ENCODE results near the gene KRTAP4-3. TPM values are rescaled to one million over a fixed set of nuclear protein-coding genes. Genes with fewer than 3 reads are reported as not detected.
"Not testable (repeated sequence)": the region's sequence is repeated elsewhere in the genome, so short reads cannot be mapped to it uniquely, and the experiment has no call there.

Gene KRTAP4-3
- total RNA-seq, 1 experiment from 2014 or later, result not detected

DNA sequence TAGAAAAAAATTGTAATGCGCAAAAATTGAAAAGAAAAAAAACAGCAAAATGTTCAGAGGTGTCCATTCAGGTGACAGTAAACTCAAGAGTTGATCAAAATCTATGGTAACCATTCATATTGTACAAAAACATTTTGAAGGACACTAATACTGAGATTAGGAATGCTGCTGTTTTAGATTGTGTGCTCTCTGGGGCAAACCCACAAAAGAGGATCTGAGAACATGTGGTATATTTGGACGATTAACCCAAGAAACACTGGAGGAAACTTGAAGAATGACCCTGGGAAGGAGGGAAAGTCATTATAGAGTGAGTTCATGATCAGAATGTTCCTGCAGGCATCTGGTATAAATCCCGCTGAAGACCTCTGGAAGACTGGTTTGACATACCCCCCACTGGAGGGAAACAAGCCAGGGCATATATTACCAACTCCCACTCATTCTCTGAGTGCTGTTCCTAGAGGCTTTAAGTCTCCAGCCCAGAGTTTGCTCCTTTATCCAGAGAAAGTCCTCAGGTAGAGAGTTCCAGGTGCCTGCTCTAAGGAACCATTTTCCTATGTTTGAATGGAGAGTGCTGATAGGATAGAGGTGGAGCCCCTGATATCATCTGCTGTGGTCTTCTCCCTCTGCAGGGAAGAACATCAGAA is 8.8 kb upstream of the KRTAP4-3 start:
- H3K27me3 ChIP-seq (ENCODE audit: control insufficient read depth, insufficient read depth, low read length), result no peaks in the 10 kb centered on the region; the same call in 1 of the 2 replicates
- no peaks in the 10 kb centered on the region for H3K36me3 ChIP-seq (replicated peaks; ENCODE audit: control insufficient read depth, insufficient read depth, low read length)
- no peak for DNase-seq
- H3K4me3 ChIP-seq (ENCODE audit: insufficient read depth, low read depth, low read length), result no peak overlapping the region

DNA sequence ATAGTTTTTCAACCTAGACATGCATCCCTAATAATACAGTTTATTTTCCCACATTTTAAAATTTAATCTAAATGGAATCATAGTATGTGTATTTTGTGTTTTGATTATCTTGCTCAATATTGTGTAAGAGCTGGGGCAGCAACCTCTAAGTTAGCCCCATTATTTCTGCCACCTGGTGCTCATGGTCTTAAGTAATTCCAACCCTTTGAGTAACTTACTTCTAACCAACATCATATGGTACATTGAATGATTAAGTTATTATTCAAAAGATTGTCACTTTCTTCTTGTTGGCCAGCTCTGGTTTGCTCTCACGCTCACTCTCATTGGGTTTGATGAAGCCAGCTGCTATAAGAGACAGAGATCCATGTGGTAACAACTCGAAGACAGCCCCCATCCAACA is 3.9 kb upstream of the KRTAP4-3 start:
- DNase-seq, result no peak
- Histone ChIP-seq H3K27me3 (ENCODE audit: control insufficient read depth, insufficient read depth, low read length) (no peaks in the 10 kb centered on the region; the same call in 1 of the 2 replicates), H3K36me3 (replicated peaks; ENCODE audit: control insufficient read depth, insufficient read depth, low read length) (no peaks in the 10 kb centered on the region), H3K4me3 (ENCODE audit: insufficient read depth, low read depth, low read length) (no peak overlapping the region)

DNA sequence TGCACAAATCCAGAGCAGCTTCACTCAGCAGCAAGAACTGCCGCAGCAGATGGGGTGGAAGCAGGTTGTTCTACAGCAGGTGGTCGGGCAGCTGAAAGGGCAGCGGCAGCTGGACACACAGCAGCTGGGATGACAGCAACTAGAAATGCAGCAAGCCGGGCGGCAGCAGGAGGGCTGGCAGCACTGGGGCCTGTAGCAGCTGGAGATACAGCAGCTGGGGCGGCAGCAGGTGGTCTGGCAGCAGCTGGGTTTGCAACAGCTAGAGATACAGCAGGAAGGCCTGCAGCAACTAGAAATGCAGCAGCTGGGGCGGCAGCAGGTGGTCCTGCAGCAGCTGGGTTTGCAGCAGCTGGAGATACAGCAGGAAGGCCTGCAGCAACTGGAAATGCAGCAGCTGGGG is 460 bp downstream of the KRTAP4-3 start:
- no peak for DNase-seq
- Histone ChIP-seq H3K36me3 (replicated peaks; ENCODE audit: control insufficient read depth, insufficient read depth, low read length) (no peaks in the 10 kb centered on the region), H3K27me3 (ENCODE audit: control insufficient read depth, insufficient read depth, low read length) (no peaks in the 10 kb centered on the region), H3K4me3 (ENCODE audit: insufficient read depth, low read depth, low read length) (no peak overlapping the region)

DNA sequence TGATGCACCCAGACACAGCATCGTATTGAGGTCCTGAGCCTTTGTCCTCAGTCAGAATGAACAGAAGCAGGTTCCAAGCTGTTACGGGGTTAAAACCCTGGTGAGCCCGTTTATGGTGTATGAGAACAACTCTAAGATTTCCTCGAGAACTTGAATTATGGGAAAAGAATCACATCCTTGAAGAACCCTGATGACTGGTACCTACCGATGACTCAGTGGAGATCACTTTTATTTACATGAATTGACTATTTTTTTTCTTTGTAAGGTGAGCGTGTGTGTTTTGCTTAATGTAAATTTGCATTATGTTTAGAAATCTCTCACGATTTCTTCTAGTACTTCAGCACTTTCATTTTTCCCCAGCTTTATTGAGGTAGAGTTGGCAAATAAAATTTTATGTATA is 4.2 kb downstream of the KRTAP4-3 start:
- no peak for DNase-seq
- Histone ChIP-seq H3K36me3 (replicated peaks; ENCODE audit: control insufficient read depth, insufficient read depth, low read length) (no peaks in the 10 kb centered on the region), H3K27me3 (ENCODE audit: control insufficient read depth, insufficient read depth, low read length) (no peaks in the 10 kb centered on the region), H3K4me3 (ENCODE audit: insufficient read depth, low read depth, low read length) (no peak overlapping the region)

DNA sequence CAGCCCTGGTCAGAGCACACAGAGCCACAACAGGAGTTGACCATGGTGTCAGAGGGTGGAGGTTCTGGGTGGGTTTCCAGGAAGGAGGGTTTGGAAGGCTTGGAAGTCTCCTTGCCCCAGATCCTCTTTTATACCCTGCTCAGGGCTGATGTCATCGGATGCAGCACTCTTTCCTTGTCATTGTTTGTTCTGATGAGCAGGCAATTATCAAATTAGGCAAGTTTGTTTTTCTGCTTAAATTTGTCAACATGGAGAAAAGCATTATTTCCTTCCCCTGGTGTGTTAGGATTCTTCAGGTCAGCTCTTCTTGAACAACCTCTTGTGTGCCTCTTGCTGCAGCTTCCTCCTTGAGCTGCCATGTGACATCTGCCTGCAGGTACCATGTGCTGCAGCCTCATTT is 7.4 kb downstream of the KRTAP4-3 start, which contains the start of gene KRTAP4-4:
Gene KRTAP4-4 (minus strand): TSS at position 101 of the 400 bp plus-strand sequence. CDS start 57 bp downstream, at position 44.
- Histone ChIP-seq H3K4me3 (ENCODE audit: insufficient read depth, low read depth, low read length) (no peak within 1 kb of the TSS), H3K27me3 (ENCODE audit: control insufficient read depth, insufficient read depth, low read length) (no peaks in the 10 kb centered on the region), H3K36me3 (replicated peaks; ENCODE audit: control insufficient read depth, insufficient read depth, low read length) (no peaks in the 10 kb centered on the region)
- no peak for DNase-seq

DNA sequence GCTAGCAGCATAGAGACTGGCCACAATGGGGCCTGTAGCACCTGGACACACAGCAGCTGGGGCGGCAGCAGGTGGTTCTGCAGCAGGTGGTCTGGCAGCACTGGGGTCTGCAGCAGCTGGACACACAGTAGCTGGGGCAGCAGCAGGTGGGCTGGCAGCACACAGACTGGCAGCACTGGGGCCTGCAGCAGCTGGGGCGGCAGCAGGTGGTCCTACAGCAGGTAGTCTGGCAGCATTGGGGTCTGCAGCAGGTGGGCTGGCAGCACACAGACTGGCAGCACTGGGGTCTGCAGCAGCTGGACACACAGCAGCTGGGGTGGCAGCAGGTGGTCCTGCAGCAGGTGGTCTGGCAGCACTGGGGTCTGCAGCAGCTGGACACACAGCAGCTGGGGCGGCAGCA is 7.8 kb downstream of the KRTAP4-3 start:
- DNase-seq; H3K4me3 ChIP-seq (ENCODE audit: insufficient read depth, low read depth, low read length); H3K27me3 ChIP-seq (ENCODE audit: control insufficient read depth, insufficient read depth, low read length); H3K36me3 ChIP-seq (replicated peaks; ENCODE audit: control insufficient read depth, insufficient read depth, low read length): not testable (repeated sequence)

DNA sequence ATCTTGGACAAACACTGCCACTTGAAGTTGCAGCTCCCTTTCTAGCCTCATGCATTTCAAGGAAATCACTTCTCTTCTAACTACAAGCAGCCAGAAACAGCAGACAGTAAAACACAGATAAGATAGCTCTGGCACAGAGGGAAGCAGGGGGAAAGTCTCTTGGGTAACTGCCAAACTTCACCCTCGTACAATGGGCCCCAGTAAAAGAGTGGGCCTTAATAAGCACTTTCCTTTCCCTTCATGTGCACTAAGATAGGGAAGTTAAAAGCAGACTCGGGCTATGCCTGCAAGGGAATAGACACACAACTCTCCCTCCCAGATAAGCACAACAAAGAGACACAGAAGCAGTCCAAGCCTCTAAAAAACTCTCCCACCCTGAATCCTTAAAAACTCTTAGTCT is 14.2 kb downstream of the KRTAP4-3 start:
- H3K36me3 ChIP-seq (replicated peaks; ENCODE audit: control insufficient read depth, insufficient read depth, low read length), result no peaks in the 10 kb centered on the region
- DNase-seq, result no peak
- no peaks in the 10 kb centered on the region for H3K27me3 ChIP-seq (ENCODE audit: control insufficient read depth, insufficient read depth, low read length)
- no peak overlapping the region for H3K4me3 ChIP-seq (ENCODE audit: insufficient read depth, low read depth, low read length)

DNA sequence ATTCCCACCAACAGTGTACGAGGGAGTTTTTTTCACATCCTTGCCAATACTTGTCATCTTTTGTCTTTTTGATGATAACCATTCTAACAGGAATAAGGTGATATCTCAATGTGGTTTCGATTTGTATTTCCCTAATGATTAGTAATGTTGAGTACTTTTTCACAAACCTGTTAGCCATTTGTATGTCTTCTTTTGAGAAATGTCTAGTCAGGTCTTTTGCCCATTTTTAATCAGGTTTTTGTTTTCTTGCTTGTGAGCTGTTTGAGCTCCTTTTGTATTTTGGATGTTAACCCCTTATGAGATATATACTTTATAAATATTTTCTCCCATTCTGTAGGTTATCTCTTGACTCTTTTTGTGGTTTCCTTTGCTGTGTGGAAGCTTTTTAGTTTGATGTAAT is 16.5 kb downstream of the KRTAP4-3 start:
- no peaks in the 10 kb centered on the region for H3K27me3 ChIP-seq (ENCODE audit: control insufficient read depth, insufficient read depth, low read length)
- no peaks in the 10 kb centered on the region for H3K36me3 ChIP-seq (replicated peaks; ENCODE audit: control insufficient read depth, insufficient read depth, low read length)
- no peak for DNase-seq
- H3K4me3 ChIP-seq (ENCODE audit: insufficient read depth, low read depth, low read length), result no peak overlapping the region

DNA sequence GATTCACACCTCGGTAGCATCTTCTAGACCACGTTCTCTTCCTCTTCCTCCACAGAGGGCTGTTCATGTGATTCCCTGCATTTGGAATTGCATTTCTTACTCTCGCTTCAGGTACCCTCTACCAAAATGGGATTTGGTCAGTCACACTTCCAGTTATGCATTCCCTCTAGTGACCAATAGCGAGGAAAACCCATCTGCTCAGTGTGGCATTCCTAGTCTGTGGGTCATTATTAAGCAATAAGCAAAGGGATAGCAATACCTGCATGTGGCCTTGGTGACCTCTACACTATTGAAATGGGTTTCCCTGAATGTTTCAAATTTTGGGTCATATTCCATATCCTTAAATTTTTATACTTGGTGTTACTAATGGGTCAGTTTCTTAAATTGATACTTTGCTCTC is 18.0 kb downstream of the KRTAP4-3 start:
- DNase-seq, result no peak
- Histone ChIP-seq H3K36me3 (replicated peaks; ENCODE audit: control insufficient read depth, insufficient read depth, low read length) (no peaks in the 10 kb centered on the region), H3K4me3 (ENCODE audit: insufficient read depth, low read depth, low read length) (no peak overlapping the region), H3K27me3 (ENCODE audit: control insufficient read depth, insufficient read depth, low read length) (no peaks in the 10 kb centered on the region)

DNA sequence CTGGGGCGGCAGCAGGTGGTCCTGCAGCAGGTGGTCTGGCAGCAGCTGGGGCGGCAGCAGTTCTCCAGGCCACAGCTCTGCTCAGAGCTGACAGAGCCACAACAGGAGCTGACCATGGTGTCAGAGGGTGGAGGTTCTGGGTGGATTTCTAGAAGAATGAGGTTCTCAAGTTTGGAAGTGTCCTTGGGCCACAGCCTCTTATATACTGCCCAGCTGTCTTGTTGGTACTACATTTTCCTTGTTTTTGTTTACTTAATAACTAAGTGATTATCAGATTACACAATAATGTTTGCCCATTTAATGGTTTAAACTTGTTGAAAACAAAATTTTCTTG is 18.4 kb downstream of the KRTAP4-3 start, which contains the start of gene KRTAP4-5:
Gene KRTAP4-5 (minus strand): TSS at position 174 of the 334 bp plus-strand sequence. CDS start 58 bp downstream, at position 116.
- no peak for DNase-seq
- no peak within 1 kb of the TSS for H3K4me3 ChIP-seq (ENCODE audit: insufficient read depth, low read depth, low read length)
- no peaks in the 10 kb centered on the region for H3K27me3 ChIP-seq (ENCODE audit: control insufficient read depth, insufficient read depth, low read length)
- no peaks in the 10 kb centered on the region for H3K36me3 ChIP-seq (replicated peaks; ENCODE audit: control insufficient read depth, insufficient read depth, low read length)

DNA sequence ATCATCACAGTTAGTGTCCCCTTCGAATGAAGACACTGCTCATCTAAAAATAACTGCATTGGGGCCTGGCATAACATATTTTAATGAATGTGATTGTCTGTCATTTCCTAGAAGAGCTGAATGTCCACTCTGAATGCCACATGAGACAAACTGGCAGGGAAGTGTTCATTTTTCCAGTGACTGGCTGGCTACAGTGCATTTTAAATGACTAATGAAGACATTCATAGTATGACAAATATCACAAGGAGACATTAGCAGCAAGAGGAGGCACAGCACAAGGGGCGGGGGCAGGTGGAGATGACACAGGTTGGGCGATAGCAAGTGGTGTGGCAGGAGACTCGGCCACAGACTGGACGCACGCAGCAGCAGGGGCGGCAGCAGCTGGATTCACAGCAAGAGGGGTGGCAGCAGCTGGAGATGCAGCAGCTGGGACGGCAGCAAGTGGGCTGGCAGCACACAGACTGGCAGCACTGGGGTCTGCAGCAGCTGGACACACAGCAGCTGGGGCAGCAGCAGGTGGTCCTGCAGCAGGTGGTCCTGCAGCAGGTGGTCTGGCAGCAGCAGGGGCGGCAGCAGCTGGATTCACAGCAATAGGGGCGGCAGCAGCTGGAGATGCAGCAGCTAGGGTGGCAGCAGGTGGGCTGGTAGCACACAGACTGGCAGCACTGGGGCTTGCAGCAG is 18.9 kb downstream of the KRTAP4-3 start:
- H3K36me3 ChIP-seq (replicated peaks; ENCODE audit: control insufficient read depth, insufficient read depth, low read length); H3K4me3 ChIP-seq (ENCODE audit: insufficient read depth, low read depth, low read length); DNase-seq; H3K27me3 ChIP-seq (ENCODE audit: control insufficient read depth, insufficient read depth, low read length): not testable (repeated sequence)

DNA sequence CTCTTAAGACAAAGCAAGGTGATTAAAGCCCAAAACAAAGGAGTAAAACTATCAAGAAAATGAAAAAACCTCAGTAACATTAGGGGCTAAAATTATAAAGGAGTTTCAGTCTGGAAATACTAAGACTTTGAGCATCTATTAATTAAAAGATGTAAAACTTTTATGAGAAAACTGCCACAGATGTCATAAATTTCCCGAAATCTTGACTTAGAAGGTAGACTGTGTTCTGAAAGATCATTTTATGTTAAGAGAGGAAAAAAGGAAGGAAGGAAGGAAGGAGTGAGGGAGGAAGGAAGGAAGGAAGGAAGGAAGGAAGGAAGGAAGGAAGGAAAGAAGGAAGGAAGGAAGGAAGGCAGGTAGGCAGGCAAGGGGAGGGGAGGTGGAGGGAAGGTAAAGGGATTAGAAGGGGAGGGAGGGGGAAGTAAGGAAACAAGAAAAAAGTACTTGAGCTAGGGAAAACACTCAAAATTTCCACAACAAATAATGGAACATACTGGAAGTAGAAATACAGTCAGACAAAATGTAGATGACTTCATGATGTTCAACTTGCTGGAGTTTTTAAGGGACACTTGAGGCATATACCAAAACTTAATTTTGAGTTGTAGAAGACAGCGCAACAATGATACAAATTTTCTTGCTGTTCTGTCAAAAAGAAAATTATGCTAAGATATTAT is 20.4 kb downstream of the KRTAP4-3 start:
- DNase-seq, result no peak
- Histone ChIP-seq H3K36me3 (replicated peaks; ENCODE audit: control insufficient read depth, insufficient read depth, low read length) (no peaks in the 10 kb centered on the region), H3K4me3 (ENCODE audit: insufficient read depth, low read depth, low read length) (no peak overlapping the region), H3K27me3 (ENCODE audit: control insufficient read depth, insufficient read depth, low read length) (no peaks in the 10 kb centered on the region)

DNA sequence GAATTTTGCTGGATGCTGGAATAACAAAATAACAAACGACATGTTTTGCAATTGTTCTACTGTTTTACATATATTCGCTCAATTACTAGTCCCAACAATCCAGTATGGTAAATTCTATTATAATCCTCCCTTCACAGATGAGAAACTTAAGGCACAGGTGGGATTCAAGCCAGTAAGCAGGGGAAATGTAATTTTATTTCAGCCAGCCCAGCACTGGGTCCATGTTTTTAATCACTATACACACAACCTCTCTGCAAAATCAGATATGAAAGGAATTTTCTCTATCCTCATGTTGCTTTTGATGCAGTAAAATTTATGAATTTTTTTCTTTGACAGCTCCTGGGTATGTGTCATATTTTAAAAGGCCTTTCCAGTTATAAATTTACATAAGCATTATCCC is 22.8 kb downstream of the KRTAP4-3 start:
- DNase-seq, result no peak
- H3K4me3 ChIP-seq (ENCODE audit: insufficient read depth, low read depth, low read length), result no peak overlapping the region
- H3K36me3 ChIP-seq (replicated peaks; ENCODE audit: control insufficient read depth, insufficient read depth, low read length), result no peaks in the 10 kb centered on the region
- no peaks in the 10 kb centered on the region for H3K27me3 ChIP-seq (ENCODE audit: control insufficient read depth, insufficient read depth, low read length)

DNA sequence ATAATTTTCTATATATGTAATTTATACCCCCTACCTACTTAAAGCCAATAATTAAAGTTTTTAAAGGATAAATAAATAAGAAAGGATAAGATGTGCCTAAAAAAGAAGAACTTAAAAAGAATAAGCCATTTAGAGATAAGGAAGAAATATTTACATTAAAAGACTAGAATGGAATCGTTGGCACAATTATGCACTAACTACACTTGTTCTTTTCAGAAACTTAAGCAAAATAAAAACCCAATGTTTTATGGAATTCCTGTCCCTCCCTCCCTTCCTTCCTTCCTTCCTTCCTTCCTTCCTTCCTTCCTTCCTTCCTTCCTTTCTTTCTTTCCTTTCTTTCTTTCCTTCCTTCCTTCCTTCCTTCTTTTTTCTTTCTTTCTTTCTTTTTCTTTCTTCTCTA is 23.2 kb downstream of the KRTAP4-3 start:
- Histone ChIP-seq H3K27me3 (ENCODE audit: control insufficient read depth, insufficient read depth, low read length) (no peaks in the 10 kb centered on the region), H3K36me3 (replicated peaks; ENCODE audit: control insufficient read depth, insufficient read depth, low read length) (no peaks in the 10 kb centered on the region), H3K4me3 (ENCODE audit: insufficient read depth, low read depth, low read length) (no peak overlapping the region)
- DNase-seq, result no peak

DNA sequence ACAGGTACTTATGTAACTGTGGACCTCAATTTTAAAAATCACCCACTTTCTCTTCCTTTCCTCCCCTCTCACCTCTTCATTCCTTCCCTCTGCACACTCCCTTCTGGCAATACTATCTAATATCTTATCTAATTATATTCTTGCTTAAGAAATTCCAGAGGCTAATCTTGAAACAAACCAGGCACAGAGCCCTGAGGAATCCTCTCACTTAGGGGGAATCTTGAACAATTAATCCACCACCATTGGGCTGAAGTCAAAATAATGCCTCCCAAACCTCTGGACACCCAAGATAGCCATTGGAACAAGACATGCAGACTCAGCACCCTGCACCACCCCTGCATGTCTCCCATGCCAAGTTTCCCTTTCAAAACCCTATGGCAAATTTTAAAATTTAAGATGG is 26.7 kb downstream of the KRTAP4-3 start:
- DNase-seq, result no peak
- Histone ChIP-seq H3K4me3 (ENCODE audit: insufficient read depth, low read depth, low read length) (no peak overlapping the region), H3K36me3 (replicated peaks; ENCODE audit: control insufficient read depth, insufficient read depth, low read length) (no peaks in the 10 kb centered on the region), H3K27me3 (ENCODE audit: control insufficient read depth, insufficient read depth, low read length) (no peaks in the 10 kb centered on the region)

Measured in H7 (cell line).